GM21447 (cell line): ENCODE measurements around the gene RCBTB1.
"Not testable (repeated sequence)": the region's sequence is repeated elsewhere in the genome, so short reads cannot be mapped to it uniquely, and the experiment has no call there.

Experiments
- ATAC-seq: cut with Tn5 transposase; IDR thresholded peaks from one replicate; pipeline ENCODE4 v1.9.1; 2021; ENCODE audit not compliant: unreplicated experiment

The RCBTB1 gene

DNA sequence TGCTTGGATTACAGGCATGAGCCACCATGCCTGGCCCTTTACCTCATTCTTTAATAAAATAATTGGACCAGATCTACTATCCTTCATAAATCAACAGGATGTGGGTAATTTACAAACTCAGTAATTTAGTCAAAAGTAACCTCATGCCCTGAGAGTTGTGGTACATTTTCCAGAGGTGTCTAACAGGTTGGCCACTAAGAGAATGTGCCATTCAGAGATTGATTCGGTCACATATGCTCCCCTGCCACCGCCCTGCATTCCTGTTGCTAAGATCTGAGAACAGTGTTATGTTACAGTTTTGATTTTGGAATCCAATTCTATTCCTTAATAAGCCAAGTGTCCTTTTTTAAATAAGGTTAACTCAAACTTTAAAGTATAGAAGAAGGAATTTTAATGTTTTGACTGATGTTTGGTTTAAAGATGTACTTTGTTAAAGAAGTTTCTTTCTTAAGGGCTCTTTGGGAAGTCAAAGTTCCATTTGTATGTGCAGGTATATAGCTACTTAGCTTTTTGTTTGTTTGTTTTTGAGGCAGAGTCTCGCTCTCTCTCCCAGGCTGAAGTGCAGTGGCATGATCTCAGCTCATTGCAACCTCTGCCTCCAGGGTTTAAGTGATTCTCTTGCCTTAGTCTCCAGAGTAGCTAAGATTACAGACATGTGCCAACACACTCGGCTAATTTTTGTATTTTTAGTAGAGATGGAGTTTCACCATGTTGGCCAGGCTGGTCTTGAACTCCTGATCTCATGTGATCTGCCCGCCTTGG is 60.4 kb downstream of the RCBTB1 start:
- no peak for ATAC-seq

- no peak for ATAC-seq
These were observed 64.1 kb downstream of the RCBTB1 start for GRCh38 chr13:49521224-49521623.

DNA sequence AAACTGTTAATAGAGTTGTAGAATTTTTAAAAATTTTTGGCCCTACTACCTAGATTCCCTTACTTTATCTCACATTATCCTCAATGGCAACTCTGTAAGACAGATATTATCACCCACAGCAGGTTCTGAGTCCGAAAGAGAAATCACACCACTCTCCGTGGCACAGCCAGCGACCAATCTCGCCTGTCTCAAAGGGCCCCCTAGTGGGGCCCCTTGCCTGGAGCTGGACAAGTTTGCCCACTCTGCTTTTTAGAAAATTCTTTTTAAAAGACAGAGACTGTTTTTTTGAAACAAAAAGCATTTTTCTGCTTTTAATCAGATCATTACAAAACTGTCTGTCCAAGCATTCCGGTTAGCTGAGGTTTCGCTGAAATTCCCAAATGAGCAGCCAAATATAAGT is 67.9 kb downstream of the RCBTB1 start:
- ATAC-seq = no peak

- no peak for ATAC-seq
These were observed 68.9 kb downstream of the RCBTB1 start for GRCh38 chr13:49516467-49516866.

- ATAC-seq = no peak
These were observed 72.8 kb downstream of the RCBTB1 start for GRCh38 chr13:49512578-49512977.

- ATAC-seq = no peak
These were observed 81.4 kb downstream of the RCBTB1 start for GRCh38 chr13:49503951-49504350.

DNA sequence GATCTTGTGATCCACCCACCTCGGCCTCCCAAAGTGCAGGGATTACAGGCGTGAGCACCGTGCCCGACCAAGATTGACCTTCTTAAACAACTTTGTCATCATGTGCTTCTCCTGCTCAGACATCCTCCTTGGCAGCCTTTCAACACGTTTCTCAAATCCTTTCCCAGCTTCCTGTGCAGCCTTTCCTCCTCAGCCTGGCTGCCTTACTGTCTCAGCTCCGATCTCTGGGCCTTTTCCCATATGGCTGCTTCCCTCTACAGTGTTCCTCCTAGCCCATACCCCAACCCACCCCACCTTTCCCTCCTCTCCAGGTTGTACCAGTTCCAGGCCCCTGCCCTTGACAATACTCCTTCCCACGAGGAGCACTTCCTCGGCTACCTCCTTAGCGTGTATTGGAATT is 82.4 kb downstream of the RCBTB1 start:
- ATAC-seq = no peak

DNA sequence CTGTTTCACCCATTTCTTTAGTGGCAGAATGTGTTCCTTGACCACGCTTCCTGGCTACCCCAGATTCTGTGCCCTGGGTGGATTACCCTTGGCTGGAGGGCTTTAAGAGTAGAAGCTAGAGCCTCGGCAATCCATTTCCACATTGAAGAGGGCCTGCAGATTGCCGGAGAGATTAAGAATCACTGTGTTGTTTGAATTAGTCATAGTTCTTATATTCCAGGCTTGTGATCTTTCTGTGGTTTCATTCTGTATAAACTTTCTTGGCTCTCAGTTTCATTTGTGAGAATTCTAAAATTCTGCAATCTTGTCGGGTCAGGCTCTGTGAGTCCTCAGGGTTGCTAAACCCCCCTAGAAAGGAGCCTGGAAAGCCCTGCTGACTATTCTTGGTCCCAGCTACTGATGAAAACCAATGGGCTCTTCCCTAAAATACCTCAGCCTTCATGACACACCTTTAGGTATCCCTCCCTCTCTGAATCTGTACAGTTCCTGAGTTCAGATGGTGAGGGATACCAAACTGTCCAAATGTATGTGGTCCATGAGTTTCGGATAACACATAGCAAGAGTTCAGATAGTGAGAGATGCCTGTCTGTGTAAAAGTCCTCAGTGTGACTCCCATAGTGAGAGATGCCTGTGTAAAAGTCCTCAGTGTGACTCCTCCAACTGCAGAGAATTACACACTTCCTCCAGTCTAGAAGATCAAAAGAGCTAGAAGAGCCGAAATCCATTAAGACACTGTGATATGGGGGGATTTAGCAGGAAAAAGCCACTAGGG is 85.3 kb downstream of the RCBTB1 start:
- ATAC-seq = no peak

GRCh38 chr13:49498206-49498605 is 87.2 kb downstream of the RCBTB1 start:
- no peak for ATAC-seq

GRCh38 chr13:49497272-49497671 is 88.1 kb downstream of the RCBTB1 start:
- ATAC-seq = no peak

DNA sequence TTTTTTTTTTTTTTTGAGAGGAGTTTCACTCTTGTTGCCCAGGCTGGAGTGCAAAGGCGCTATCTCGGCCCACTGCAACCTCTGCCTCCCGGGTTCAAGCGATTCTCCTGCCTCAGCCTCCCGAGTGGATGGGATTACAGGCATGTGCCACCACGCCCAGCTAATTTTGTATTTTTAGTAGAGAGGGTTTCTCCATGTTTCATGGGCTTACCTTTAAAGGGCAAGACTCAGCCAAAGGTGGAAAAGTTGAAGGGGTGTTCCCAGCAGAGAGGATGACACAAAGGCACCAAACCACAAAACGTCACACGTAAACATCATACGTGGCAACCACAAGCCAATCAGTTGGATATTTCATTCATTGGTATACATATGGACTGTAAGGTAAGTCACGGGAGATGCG is 88.5 kb downstream of the RCBTB1 start:
- ATAC-seq = not testable (repeated sequence)

- ATAC-seq = peak; percentile 83
These were observed 89.3 kb downstream of the RCBTB1 start, which contains the start of gene PHF11 for GRCh38 chr13:49495783-49496762. TSS of gene PHF11 (plus strand) at chr13:49495953. CDS start at chr13:49496002, 49 bp downstream.

DNA sequence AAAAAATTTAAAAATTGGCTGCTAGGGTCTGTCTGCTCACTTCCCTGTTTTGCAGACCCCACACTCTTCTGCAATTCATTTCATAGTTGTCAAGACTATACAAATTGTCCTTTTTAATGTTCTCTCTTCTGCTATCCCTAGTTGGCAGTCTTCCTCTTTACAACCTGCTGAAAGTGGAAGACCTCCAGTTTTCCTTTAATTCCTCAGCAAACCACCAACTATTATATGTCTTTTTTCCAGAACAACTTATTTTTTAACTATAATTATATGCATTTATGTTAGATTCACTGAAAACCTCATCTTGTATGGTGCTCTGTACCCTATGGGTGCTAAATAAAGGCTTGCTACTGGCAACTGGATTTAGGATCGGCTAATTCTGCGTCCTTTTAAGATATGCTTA is 90.7 kb downstream of the RCBTB1 start:
- ATAC-seq = no peak

DNA sequence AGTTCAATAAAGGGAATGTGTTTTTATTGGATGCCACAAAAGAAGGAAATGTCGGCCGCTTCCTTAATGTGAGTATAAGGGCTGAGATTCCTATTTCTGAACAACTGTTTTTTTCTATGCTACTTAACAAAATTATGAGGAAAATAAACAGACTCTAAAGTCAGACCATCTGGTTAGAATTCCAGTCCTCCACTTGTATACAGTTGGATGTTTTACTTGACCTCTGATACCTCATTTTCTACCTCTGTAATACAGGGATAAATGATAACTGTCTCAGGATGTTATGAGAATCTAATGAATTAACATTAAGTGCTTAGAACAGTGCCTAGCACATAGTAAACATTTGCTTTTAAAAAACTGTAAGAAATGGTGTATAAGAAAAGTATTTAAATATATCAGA is 96.8 kb downstream of the RCBTB1 start:
- no peak for ATAC-seq
